Osteoblast (primary cell): ENCODE data around the gene LZTFL1. TPM values are rescaled to one million over a fixed set of nuclear protein-coding genes. Genes with fewer than 3 reads are reported as not detected.

Experiments used
- DNase-seq: peaks from one replicate; pipeline ENCODE4 v3.0.0; 2011; ENCODE audit warnings: low spot score, mixed read lengths; ENCODE audit not compliant: insufficient read length; ENCODE audit errors: missing footprints
- H2AFZ ChIP-seq: 2 replicates; pipeline ENCODE4 v1.6.0; 2011; ENCODE audit warnings: mild to moderate bottlenecking, low read length
- H3K27ac ChIP-seq: 2 replicates; pipeline ENCODE4 v1.5.1; 2011; ENCODE audit warnings: mild to moderate bottlenecking, low read depth, low read length, moderate library complexity
- H3K27me3 ChIP-seq: 2 replicates; pipeline ENCODE4 v1.6.0; 2012; ENCODE audit warnings: mild to moderate bottlenecking, control low read depth, inconsistent platforms, low read length, moderate library complexity; ENCODE audit not compliant: insufficient read depth
- H3K36me3 ChIP-seq: 2 replicates; pipeline ENCODE4 v1.5.1; 2011; ENCODE audit warnings: mild to moderate bottlenecking, low read length, control low read depth, moderate library complexity; ENCODE audit not compliant: insufficient read depth
- H3K4me1 ChIP-seq: 2 replicates; pipeline ENCODE4 v1.5.1; 2011; ENCODE audit warnings: mild to moderate bottlenecking, low read length, control low read depth, moderate library complexity; ENCODE audit not compliant: insufficient read depth
- H3K4me2 ChIP-seq: 2 replicates; pipeline ENCODE4 v1.6.0; 2011; ENCODE audit warnings: mild to moderate bottlenecking, low read length; ENCODE audit not compliant: insufficient read depth
- H3K4me3 ChIP-seq: fragments of 200-600 bp; sonication (generic); 3 replicates; pipeline ENCODE4 v1.5.1; 2012; ENCODE audit warnings: mild to moderate bottlenecking, low read length, inconsistent platforms; ENCODE audit not compliant: insufficient read depth
- H3K79me2 ChIP-seq: 2 replicates; pipeline ENCODE4 v1.6.0; 2012; ENCODE audit warnings: mild to moderate bottlenecking, low read length, control low read depth, inconsistent platforms; ENCODE audit not compliant: insufficient read depth
- H3K9me3 ChIP-seq: 2 replicates; pipeline ENCODE4 v1.5.1; 2011; ENCODE audit warnings: low read depth, low read length, control low read depth
- H4K20me1 ChIP-seq: 2 replicates; pipeline ENCODE4 v1.6.0; 2012; ENCODE audit warnings: mild to moderate bottlenecking, low read length, control low read depth; ENCODE audit not compliant: insufficient read depth
- CTCF ChIP-seq: IDR thresholded peaks from 2 replicates; pipeline ENCODE4 v1.5.1; 2011; ENCODE audit warnings: mild to moderate bottlenecking, low read depth, low read length, moderate library complexity; ENCODE audit errors: extremely low read depth
- total RNA-seq: library from RNA; depleted of rRNA; stranded (reverse); fragments of >200 nt; gene quantifications from 2 replicates; pipeline ENCODE4 v1.2.3, GENCODE V29; 2012

The LZTFL1 gene
- total RNA-seq = 24.8 and 26.1 TPM in 2 replicates

GRCh38 chr3:45841757-45842491 is at the start of gene LZTFL1:
Gene LZTFL1 (minus strand): TSS chr3:45842119. CDS start chr3:45841991, 128 bp downstream.
- DNase-seq = peak; percentile 94
- TF ChIP-seq CTCF = no peak

GRCh38 chr3:45890405-45890804 is 48.5 kb upstream of the LZTFL1 start:
- TF ChIP-seq CTCF = no peak
- H3K36me3 ChIP-seq = no peaks in the 10 kb centered on the region

More at GRCh38 chr3:45841757-45842491, at the start of gene LZTFL1:
- Histone ChIP-seq H3K36me3 (no peaks in the 10 kb centered on the region), H3K79me2 (no peaks in the 10 kb centered on the region), H3K4me2 (peak within 1 kb of the TSS; percentile 95), H3K9me3 (no peaks in the 10 kb centered on the region), H3K27me3 (peaks cover 13% of the 10 kb centered on the region), H3K27ac (peak within 1 kb of the TSS; percentile 61), H4K20me1 (no peaks in the 10 kb centered on the region), H2AFZ (peak within 1 kb of the TSS; percentile 95), H3K4me3 (peak within 1 kb of the TSS; percentile 90), H3K4me1 (peaks cover 7% of the 10 kb centered on the region)

GRCh38 chr3:45889337-45889736 is 47.4 kb upstream of the LZTFL1 start:
- DNase-seq = no peak
- Histone ChIP-seq H3K4me1 (no peaks in the 10 kb centered on the region), H3K4me2 (no peak overlapping the region), H3K79me2 (no peaks in the 10 kb centered on the region), H2AFZ (no peak overlapping the region), H4K20me1 (no peaks in the 10 kb centered on the region), H3K9me3 (no peaks in the 10 kb centered on the region), H3K36me3 (no peaks in the 10 kb centered on the region), H3K27me3 (peaks cover 41% of the 10 kb centered on the region), H3K4me3 (no peak overlapping the region), H3K27ac (no peak overlapping the region)
- no peak for TF ChIP-seq CTCF

More at GRCh38 chr3:45890405-45890804, 48.5 kb upstream of the LZTFL1 start:
- Histone ChIP-seq H3K9me3 (no peaks in the 10 kb centered on the region), H3K27ac (no peak overlapping the region), H3K4me1 (no peaks in the 10 kb centered on the region), H3K4me2 (no peak overlapping the region), H3K27me3 (peaks cover 40% of the 10 kb centered on the region), H2AFZ (no peak overlapping the region), H4K20me1 (no peaks in the 10 kb centered on the region), H3K79me2 (no peaks in the 10 kb centered on the region), H3K4me3 (no peak overlapping the region)
- DNase-seq = no peak

- Histone ChIP-seq H3K4me2 (no peak overlapping the region), H3K79me2 (no peaks in the 10 kb centered on the region), H4K20me1 (no peaks in the 10 kb centered on the region), H3K4me1 (no peaks in the 10 kb centered on the region), H2AFZ (peak overlapping the region; percentile 59), H3K4me3 (no peak overlapping the region), H3K27ac (no peak overlapping the region), H3K36me3 (no peaks in the 10 kb centered on the region), H3K27me3 (peaks cover 40% of the 10 kb centered on the region), H3K9me3 (no peaks in the 10 kb centered on the region)
- TF ChIP-seq CTCF = no peak
- DNase-seq = no peak
These were observed 46.0 kb upstream of the LZTFL1 start for GRCh38 chr3:45887759-45888511.
